ENCODE measurements around the gene ORC5.
"Not testable (repeated sequence)": the region's sequence is repeated elsewhere in the genome, so short reads cannot be mapped to it uniquely, and the experiment has no call there.

Gene ORC5

GRCh38 chr7:104207731-104208420 is at the start of gene ORC5:
Gene ORC5 (minus strand): TSS chr7:104208013. CDS start chr7:104207904, 109 bp downstream.
- no peak for FAIRE-seq

- FAIRE-seq, result no peak
Observed at GRCh38 chr7:104255616-104256015, 47.8 kb upstream of the ORC5 start.

GRCh38 chr7:104255194-104255593 is 47.4 kb upstream of the ORC5 start:
- no peak for FAIRE-seq

- FAIRE-seq, result no peak
Observed at GRCh38 chr7:104254696-104255095, 46.9 kb upstream of the ORC5 start.

GRCh38 chr7:104252409-104253134 is 44.8 kb upstream of the ORC5 start:
- FAIRE-seq, result no peak

GRCh38 chr7:104242638-104243037 is 34.8 kb upstream of the ORC5 start:
- FAIRE-seq, result no peak

GRCh38 chr7:104241538-104242209 is 33.9 kb upstream of the ORC5 start:
- FAIRE-seq, result no peak

- no peak for FAIRE-seq
Observed at GRCh38 chr7:104241135-104241534, 33.3 kb upstream of the ORC5 start.

- FAIRE-seq, result no peak
Observed at GRCh38 chr7:104240401-104240800, 32.6 kb upstream of the ORC5 start.

- FAIRE-seq, result not testable (repeated sequence)
Observed at GRCh38 chr7:104234990-104235389, 27.2 kb upstream of the ORC5 start.

- FAIRE-seq, result no peak
Observed at GRCh38 chr7:104231054-104232046, 23.5 kb upstream of the ORC5 start.

GRCh38 chr7:104230606-104231005 is 22.8 kb upstream of the ORC5 start:
- no peak for FAIRE-seq

GRCh38 chr7:104228442-104228841 is 20.6 kb upstream of the ORC5 start:
- FAIRE-seq, result no peak

- no peak for FAIRE-seq
Observed at GRCh38 chr7:104225451-104225850, 17.6 kb upstream of the ORC5 start.

- no peak for FAIRE-seq
Observed at GRCh38 chr7:104217620-104218019, 9.8 kb upstream of the ORC5 start.

- FAIRE-seq, result no peak
Observed at GRCh38 chr7:104209063-104209462, 1.2 kb upstream of the ORC5 start.

GRCh38 chr7:104208421-104208780 is 588 bp upstream of the ORC5 start:
- FAIRE-seq, result no peak

GRCh38 chr7:104207348-104207730 is 474 bp downstream of the ORC5 start:
- FAIRE-seq, result no peak

- no peak for FAIRE-seq
Observed at GRCh38 chr7:104206841-104207240, 972 bp downstream of the ORC5 start.

GRCh38 chr7:104198673-104199278 is 9.0 kb downstream of the ORC5 start:
- FAIRE-seq, result no peak

- FAIRE-seq, result no peak
Observed at GRCh38 chr7:104196161-104196560, 11.7 kb downstream of the ORC5 start.

GRCh38 chr7:104192434-104192833 is 15.4 kb downstream of the ORC5 start:
- no peak for FAIRE-seq

Measured in endometrium (tissue), 2 donors.